B cell (primary cell): ENCODE measurements around the gene GIMAP6. TPM values are rescaled to one million over a fixed set of nuclear protein-coding genes. Genes with fewer than 3 reads are reported as not detected.

Experiments
- ATAC-seq: fragments of 200-7000 bp; cut with Tn5 transposase; one replicate; pipeline ENCODE4 v1.10.0; 2021; ENCODE audit warnings: low read depth, mild to moderate bottlenecking, moderate number of reproducible peaks, moderate library complexity
- CTCF ChIA-PET: fragments of 350-600 bp; sonication (Branson Sonifier 250); formaldehyde crosslinking; loops from one replicate; lab custom pipeline; 2021; ENCODE audit warnings: antibody characterized with exemption, inconsistent platforms; lab: Charles Lee
- POLR2A ChIA-PET: fragments of 350-600 bp; sonication (Branson Sonifier 250); formaldehyde crosslinking; loops from one replicate; lab custom pipeline; 2021; ENCODE audit warnings: antibody characterized with exemption; lab: Charles Lee
- DNase-seq: peaks from one replicate; pipeline ENCODE4 v3.0.0; 2013
- H2AFZ ChIP-seq: 2 replicates; pipeline ENCODE4 v1.6.1; 2012; ENCODE audit warnings: mild to moderate bottlenecking, low read depth, low read length; ENCODE audit not compliant: insufficient read depth, poor library complexity, severe bottlenecking
- H3K27ac ChIP-seq, 2 donors: 1 replicate in 1 of 2; 2 replicates in 1 of 2; pipeline ENCODE4 v1.5.1; 2012 to 2013; ENCODE audit warnings: low read length in 2 of 2, mild to moderate bottlenecking in 2 of 2, moderate library complexity in 1 of 2
- H3K27me3 ChIP-seq, 4 experiments: fragments of 200-600 bp in 1 of 4; sonication (generic) in 1 of 4; replicated peaks in 1 of 4; 1 replicate in 2 of 4; 2 replicates in 2 of 4; pipeline versions ENCODE4 v1.6.1 to v1.7.0; 2013 to 2016; ENCODE audit warnings: low read length in 3 of 4, mild to moderate bottlenecking in 2 of 4, mixed read lengths in 1 of 4, moderate library complexity in 1 of 4; ENCODE audit not compliant: insufficient read depth in 4 of 4, control insufficient read depth in 3 of 4; ENCODE audit errors: control extremely low read depth in 1 of 4
- H3K36me3 ChIP-seq, 2 experiments: replicated peaks in 1 of 2; 1 replicate in 1 of 2; 2 replicates in 1 of 2; pipeline versions ENCODE4 v1.6.1 to v1.7.1; 2013; ENCODE audit warnings: low read length in 1 of 2; ENCODE audit not compliant: insufficient read depth in 2 of 2, control insufficient read depth in 1 of 2; ENCODE audit errors: control extremely low read depth in 1 of 2, extremely low read depth in 1 of 2
- H3K4me1 ChIP-seq, 2 donors: fragments of 200-600 bp in 1 of 2; sonication (generic) in 1 of 2; 1 replicate in 1 of 2; 2 replicates in 1 of 2; pipeline versions ENCODE4 v1.5.1 to v1.6.1; 2013 to 2017; ENCODE audit warnings: low read length in 2 of 2; ENCODE audit not compliant: control insufficient read depth in 2 of 2, insufficient read depth in 2 of 2
- H3K4me2 ChIP-seq: replicated peaks from 2 replicates; pipeline ENCODE3; 2012; ENCODE audit warnings: mild to moderate bottlenecking, low read depth, low read length; ENCODE audit not compliant: poor library complexity, severe bottlenecking
- H3K4me3 ChIP-seq, 5 experiments: fragments of 200-600 bp in 1 of 5; sonication (generic) in 1 of 5; 1 replicate in 3 of 5; 2 replicates in 2 of 5; pipeline versions ENCODE4 v1.5.1 to v1.7.0; 2011 to 2016; ENCODE audit warnings: low read length in 4 of 5, mild to moderate bottlenecking in 4 of 5, low read depth in 2 of 5, control low read depth in 1 of 5, moderate library complexity in 1 of 5; ENCODE audit not compliant: insufficient read depth in 1 of 5; ENCODE audit errors: control extremely low read depth in 1 of 5, extremely low read depth in 1 of 5
- H3K79me2 ChIP-seq: fragments of 200-600 bp; sonication (generic); one replicate; pipeline ENCODE4 v1.6.0; 2016; ENCODE audit warnings: low read length; ENCODE audit not compliant: control insufficient read depth, insufficient read depth
- H3K9ac ChIP-seq: fragments of 200-600 bp; sonication (generic); 2 replicates; pipeline ENCODE4 v1.6.1; 2017; ENCODE audit warnings: mild to moderate bottlenecking, low read length, moderate library complexity
- H3K9me3 ChIP-seq, 3 donors: one replicate each; pipeline versions ENCODE4 v1.6.1 to v1.7.1; 2013; ENCODE audit warnings: low read length in 2 of 3; ENCODE audit not compliant: control insufficient read depth in 2 of 3, insufficient read depth in 1 of 3; ENCODE audit errors: control extremely low read depth in 1 of 3
- H4K20me1 ChIP-seq: 2 replicates; pipeline ENCODE4 v1.6.0; 2012; ENCODE audit warnings: mild to moderate bottlenecking, low read length; ENCODE audit not compliant: insufficient read depth, control insufficient read depth, poor library complexity, severe bottlenecking
- H3K27ac Mint-ChIP-seq: one replicate; pipeline ENCODE4 v1.8.0; 2021; ENCODE audit warnings: mixed read lengths
- H3K27me3 Mint-ChIP-seq: one replicate; pipeline ENCODE4 v1.8.0; 2021; ENCODE audit warnings: mixed read lengths
- H3K4me1 Mint-ChIP-seq: one replicate; pipeline ENCODE4 v1.8.0; 2021; ENCODE audit warnings: mixed read lengths
- H3K4me3 Mint-ChIP-seq: one replicate; pipeline ENCODE4 v1.8.0; 2021; ENCODE audit warnings: mixed read lengths
- H3K9me3 Mint-ChIP-seq: one replicate; pipeline ENCODE4 v1.8.0; 2022; ENCODE audit warnings: mixed read lengths; ENCODE audit not compliant: insufficient read depth
- EZH2 ChIP-seq: IDR thresholded peaks from 2 replicates; pipeline ENCODE4 v1.6.1; 2012; ENCODE audit warnings: borderline replicate concordance, low read depth, mild to moderate bottlenecking, moderate library complexity, low read length; ENCODE audit not compliant: insufficient read depth, poor library complexity, severe bottlenecking
- WGBS: methylation state at CpG from one replicate; pipeline ENCODE4 v1.1.5; 2013; ENCODE audit warnings: missing lambda C conversion rate; ENCODE audit not compliant: insufficient coverage; 5-methylcytosine and 5-hydroxymethylcytosine counted together
- intact Hi-C: fragments of 100-400 bp; cut with micrococcal nuclease; formaldehyde crosslinking; loops from one replicate; pipeline ENCODE4 v1.10.0; 2022
- polyA plus RNA-seq: library from polyadenylated mRNA; depleted of rRNA; stranded (reverse); fragments of >200 nt; gene quantifications from 2 replicates; pipeline ENCODE4 v1.2.3, GENCODE V29; 2012
- total RNA-seq, 2 donors: library from RNA; stranded (reverse); fragments of 120-200 nt in 1 of 2; gene quantifications; 1 replicate in 1 of 2; 2 replicates in 1 of 2; pipeline versions ENCODE4 v1.2.3 to v1.2.4, GENCODE V29; 2013 to 2022
- TF ChIP-seq, protein P1 (sequence below): fragments of 200-600 bp; IDR thresholded peaks from one replicate; pipeline ENCODE4 v1.8.0; 2022; ENCODE audit warnings: antibody characterized with exemption, mild to moderate bottlenecking

Gene GIMAP6
- total and polyA plus RNA-seq, 2 donors (not counting 1 experiment from before 2014, with no cell fraction given): 0.39 to 0.45 TPM

GRCh38 chr7:150613880-150614279 lies 18.3 kb downstream of the GIMAP6 start:
- 83% methylated on average over 1 of the region's 1 CpG for WGBS
- Mint-ChIP-seq H3K4me3 (no peak overlapping the region), H3K4me1 (no peaks in the 10 kb centered on the region), H3K27ac (no peak overlapping the region), H3K9me3 (no peaks in the 10 kb centered on the region), H3K27me3 (no peaks in the 10 kb centered on the region)
- Histone ChIP-seq H3K9ac (no peak overlapping the region), H3K4me3 (no peak overlapping the region), H3K27me3 (no peaks in the 10 kb centered on the region), H3K27ac (no peak overlapping the region), H2AFZ (no peak overlapping the region), H3K36me3 (no peaks in the 10 kb centered on the region), H3K4me1 (no peaks in the 10 kb centered on the region), H3K79me2 (no peaks in the 10 kb centered on the region), H3K9me3 (no peaks in the 10 kb centered on the region), H4K20me1 (no peaks in the 10 kb centered on the region), H3K4me2 (no peak overlapping the region)
- ATAC-seq (no peak), DNase-seq (no peak)
- CTCF ChIA-PET: no interaction called here
- POLR2A ChIA-PET: no interaction called here
- TF ChIP-seq, protein P1, sequence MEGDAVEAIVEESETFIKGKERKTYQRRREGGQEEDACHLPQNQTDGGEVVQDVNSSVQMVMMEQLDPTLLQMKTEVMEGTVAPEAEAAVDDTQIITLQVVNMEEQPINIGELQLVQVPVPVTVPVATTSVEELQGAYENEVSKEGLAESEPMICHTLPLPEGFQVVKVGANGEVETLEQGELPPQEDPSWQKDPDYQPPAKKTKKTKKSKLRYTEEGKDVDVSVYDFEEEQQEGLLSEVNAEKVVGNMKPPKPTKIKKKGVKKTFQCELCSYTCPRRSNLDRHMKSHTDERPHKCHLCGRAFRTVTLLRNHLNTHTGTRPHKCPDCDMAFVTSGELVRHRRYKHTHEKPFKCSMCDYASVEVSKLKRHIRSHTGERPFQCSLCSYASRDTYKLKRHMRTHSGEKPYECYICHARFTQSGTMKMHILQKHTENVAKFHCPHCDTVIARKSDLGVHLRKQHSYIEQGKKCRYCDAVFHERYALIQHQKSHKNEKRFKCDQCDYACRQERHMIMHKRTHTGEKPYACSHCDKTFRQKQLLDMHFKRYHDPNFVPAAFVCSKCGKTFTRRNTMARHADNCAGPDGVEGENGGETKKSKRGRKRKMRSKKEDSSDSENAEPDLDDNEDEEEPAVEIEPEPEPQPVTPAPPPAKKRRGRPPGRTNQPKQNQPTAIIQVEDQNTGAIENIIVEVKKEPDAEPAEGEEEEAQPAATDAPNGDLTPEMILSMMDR: no peak
- no peak for TF ChIP-seq EZH2
- intact Hi-C loops: no loop called here

- H3K27ac ChIP-seq: no peak overlapping the region
- H3K79me2 ChIP-seq: no peaks in the 10 kb centered on the region
- Mint-ChIP-seq H3K27ac (no peak overlapping the region), H3K4me1 (no peaks in the 10 kb centered on the region), H3K9me3 (no peaks in the 10 kb centered on the region), H3K27me3 (no peaks in the 10 kb centered on the region), H3K4me3 (no peak overlapping the region)
- no peaks in the 10 kb centered on the region for H3K27me3 ChIP-seq
- intact Hi-C loops: no loop called here
- H3K4me1 ChIP-seq: no peaks in the 10 kb centered on the region
- ChIA-PET POLR2A (no interaction called here), CTCF (no interaction called here)
- H3K4me2 ChIP-seq: no peak overlapping the region
- no peaks in the 10 kb centered on the region for H3K9me3 ChIP-seq
- TF ChIP-seq, protein P1: no peak
- no peak for TF ChIP-seq EZH2
- ATAC-seq (no peak), DNase-seq (no peak)
- no peak overlapping the region for H3K9ac ChIP-seq
- no peaks in the 10 kb centered on the region for H3K36me3 ChIP-seq
- 93% methylated on average over 1 of the region's 3 CpGs for WGBS
- H3K4me3 ChIP-seq: no peak overlapping the region
- no peak overlapping the region for H2AFZ ChIP-seq
- H4K20me1 ChIP-seq: no peaks in the 10 kb centered on the region
Observed at GRCh38 chr7:150612925-150613324, 19.3 kb downstream of the GIMAP6 start.
